Activated CD4-positive, alpha-beta memory T cell treated with anti-CD3 and anti-CD28 coated beads for 36 hours (primary cell): ENCODE results near the gene RALGAPA1. TPM values are rescaled to one million over a fixed set of nuclear protein-coding genes. Genes with fewer than 3 reads are reported as not detected.
A peak's percentile ranks its signal among the peaks of the same experiment; 100 is the strongest.
"Not testable (repeated sequence)": the region's sequence is repeated elsewhere in the genome, so short reads cannot be mapped to it uniquely, and the experiment has no call there.

Source experiments
- CTCF ChIA-PET: fragments of 350-600 bp; sonication (Branson Sonifier 250); formaldehyde crosslinking; loops from one replicate; lab custom pipeline; 2021; ENCODE audit warnings: antibody characterized with exemption, inconsistent platforms; lab: Charles Lee
- POLR2A ChIA-PET: fragments of 350-600 bp; sonication (Branson Sonifier 250); formaldehyde crosslinking; loops from one replicate; lab custom pipeline; 2021; ENCODE audit warnings: antibody characterized with exemption; lab: Charles Lee
- DNase-seq: peaks from one replicate; pipeline ENCODE4 v3.0.0-alpha.2; 2020
- H3K27ac Mint-ChIP-seq: one replicate; pipeline ENCODE4 v1.8.0; 2021; ENCODE audit warnings: mixed read lengths
- H3K27me3 Mint-ChIP-seq: one replicate; pipeline ENCODE4 v1.8.0; 2021; ENCODE audit warnings: mixed read lengths
- H3K36me3 Mint-ChIP-seq: one replicate; pipeline ENCODE4 v1.8.0; 2021; ENCODE audit warnings: mixed read lengths
- H3K4me1 Mint-ChIP-seq: one replicate; pipeline ENCODE4 v1.8.0; 2021; ENCODE audit warnings: low read depth, mixed read lengths
- H3K4me3 Mint-ChIP-seq: one replicate; pipeline ENCODE4 v1.8.0; 2021; ENCODE audit warnings: mild to moderate bottlenecking, mixed read lengths
- H3K9me3 Mint-ChIP-seq: one replicate; pipeline ENCODE4 v1.8.0; 2021; ENCODE audit warnings: mixed read lengths
- intact Hi-C: fragments of 100-400 bp; cut with micrococcal nuclease; formaldehyde crosslinking; loops from one replicate; pipeline ENCODE4 v1.15.1; 2023
- total RNA-seq, 2 experiments: library from RNA; stranded (reverse); gene quantifications; one replicate each; pipeline ENCODE4 v1.2.3, GENCODE V29; 2021

RALGAPA1 gene
- total RNA-seq, 2 experiments from 2014 or later = 23.0 to 26.7 TPM

GRCh38 chr14:35835208-35835982, 26.3 kb upstream of the RALGAPA1 start:
- ChIA-PET POLR2A (interaction anchor here (0.8 kb wide), 1 partner anchor 9 kb away, joined by 3 read pairs; the partner anchor contains the start of gene BRMS1L), CTCF (interaction anchor here (1.0 to 1.8 kb wide), 3 partner anchors 14 to 42 kb away, joined by 3 to 6 read pairs (median 4); no protein-coding TSS in a partner anchor)
- intact Hi-C loops = no loop called here
- DNase-seq = no peak
- Mint-ChIP-seq H3K27me3 (no peaks in the 10 kb centered on the region), H3K36me3 (peaks cover 43% of the 10 kb centered on the region), H3K27ac (no peak overlapping the region), H3K9me3 (peaks cover 17% of the 10 kb centered on the region), H3K4me1 (peaks cover 3% of the 10 kb centered on the region), H3K4me3 (no peak overlapping the region)

GRCh38 chr14:35829449-35829848, 20.4 kb upstream of the RALGAPA1 start:
- Mint-ChIP-seq H3K36me3 (peaks cover 8% of the 10 kb centered on the region), H3K4me1 (peaks cover 26% of the 10 kb centered on the region), H3K4me3 (no peak overlapping the region), H3K9me3 (no peaks in the 10 kb centered on the region), H3K27ac (no peak overlapping the region), H3K27me3 (no peaks in the 10 kb centered on the region)
- intact Hi-C loops = loop anchor here (5.0 kb wide), 1 partner anchor 542 kb away; no protein-coding TSS in a partner anchor
- ChIA-PET POLR2A (no interaction called here), CTCF (no interaction called here)
- DNase-seq = no peak

GRCh38 chr14:35827678-35828472, 18.8 kb upstream of the RALGAPA1 start:
- no peak overlapping the region for H3K27ac Mint-ChIP-seq
- no peaks in the 10 kb centered on the region for H3K27me3 Mint-ChIP-seq
- peak overlapping the region; percentile 78 for H3K4me3 Mint-ChIP-seq
- ChIA-PET CTCF (interaction anchor here (1.2 to 3.3 kb wide), 2 partner anchors 11 to 13 kb away, joined by 3 to 22 read pairs; no protein-coding TSS in a partner anchor), POLR2A (no interaction called here)
- no peaks in the 10 kb centered on the region for H3K9me3 Mint-ChIP-seq
- peaks cover 8% of the 10 kb centered on the region for H3K36me3 Mint-ChIP-seq
- DNase-seq = no peak
- intact Hi-C loops = loop anchor here (2.0 to 5.0 kb wide), 3 partner anchors 541 to 845 kb away; partner anchors contain the start of genes FAM177A1 and SRP54
- H3K4me1 Mint-ChIP-seq = peaks cover 23% of the 10 kb centered on the region

GRCh38 chr14:35826952-35827416, 17.9 kb upstream of the RALGAPA1 start:
- peak overlapping the region; percentile 93 for H3K27ac Mint-ChIP-seq
- intact Hi-C loops = loop anchor here (1.0 to 5.0 kb wide), 8 partner anchors 13 to 844 kb away; partner anchors contain the start of genes FAM177A1, INSM2, MBIP and RALGAPA1
- peak overlapping the region; percentile 78 for H3K4me3 Mint-ChIP-seq
- DNase-seq = no peak
- no peaks in the 10 kb centered on the region for H3K9me3 Mint-ChIP-seq
- ChIA-PET CTCF (interaction anchor here (0.8 to 3.3 kb wide), 3 partner anchors 10 to 17 kb away, joined by 5 to 22 read pairs (median 9); partner anchors contain the start of gene RALGAPA1), POLR2A (interaction anchor here (0.6 to 1.7 kb wide), 5 partner anchors 18 to 493 kb away, joined by 3 to 6 read pairs (median 4); partner anchors contain the start of genes INSM2, MBIP and RALGAPA1)
- no peaks in the 10 kb centered on the region for H3K27me3 Mint-ChIP-seq
- peaks cover 7% of the 10 kb centered on the region for H3K36me3 Mint-ChIP-seq
- peaks cover 23% of the 10 kb centered on the region for H3K4me1 Mint-ChIP-seq

GRCh38 chr14:35826218-35826951, 17.3 kb upstream of the RALGAPA1 start, which contains the start of gene BRMS1L:
Gene BRMS1L, plus strand, starts transcription at chr14:35826338. Its CDS starts 179 bp downstream, at chr14:35826517.
- Mint-ChIP-seq H3K4me1 (peaks cover 23% of the 10 kb centered on the region), H3K27ac (peak within 1 kb of the TSS; percentile 93), H3K27me3 (no peaks in the 10 kb centered on the region), H3K9me3 (no peaks in the 10 kb centered on the region), H3K36me3 (peaks cover 1% of the 10 kb centered on the region), H3K4me3 (peak within 1 kb of the TSS; percentile 78)
- POLR2A ChIA-PET = interaction anchor here (0.6 to 1.7 kb wide), 8 partner anchors 8 to 705 kb away, joined by 3 to 6 read pairs (median 4); partner anchors contain the start of genes INSM2, MBIP, PPP2R3C and RALGAPA1
- intact Hi-C loops = loop anchor here (1.0 to 5.0 kb wide), 8 partner anchors 12 to 844 kb away; partner anchors contain the start of genes FAM177A1, INSM2, MBIP and RALGAPA1
- peak; percentile 98 for DNase-seq
- CTCF ChIA-PET = interaction anchor here (0.8 to 3.3 kb wide), 3 partner anchors 9 to 17 kb away, joined by 5 to 22 read pairs (median 9); partner anchors contain the start of gene RALGAPA1

GRCh38 chr14:35825968-35826217, 16.8 kb upstream of the RALGAPA1 start:
- intact Hi-C loops = loop anchor here (1.0 to 5.0 kb wide), 8 partner anchors 12 to 843 kb away; partner anchors contain the start of genes FAM177A1, INSM2, MBIP and RALGAPA1
- DNase-seq = no peak
- H3K9me3 Mint-ChIP-seq = no peaks in the 10 kb centered on the region
- POLR2A ChIA-PET = interaction anchor here (0.9 to 1.7 kb wide), 6 partner anchors 9 to 704 kb away, joined by 3 to 6 read pairs (median 4); partner anchors contain the start of genes INSM2, PPP2R3C and RALGAPA1
- CTCF ChIA-PET = interaction anchor here (0.8 to 3.3 kb wide), 3 partner anchors 9 to 16 kb away, joined by 3 to 22 read pairs (median 9); partner anchors contain the start of gene RALGAPA1
- H3K27ac Mint-ChIP-seq = peak overlapping the region; percentile 93
- no peaks in the 10 kb centered on the region for H3K27me3 Mint-ChIP-seq
- H3K4me3 Mint-ChIP-seq = peak overlapping the region; percentile 78
- peaks cover 23% of the 10 kb centered on the region for H3K4me1 Mint-ChIP-seq
- H3K36me3 Mint-ChIP-seq = no peaks in the 10 kb centered on the region

GRCh38 chr14:35824446-35825165, 15.5 kb upstream of the RALGAPA1 start:
- H3K9me3 Mint-ChIP-seq, DNase-seq, CTCF ChIA-PET, H3K27ac Mint-ChIP-seq, H3K36me3 Mint-ChIP-seq, POLR2A ChIA-PET, H3K27me3 Mint-ChIP-seq: not testable (repeated sequence)
- intact Hi-C loops = loop anchor here (5.0 kb wide), 1 partner anchor 537 kb away; no protein-coding TSS in a partner anchor
- H3K4me3 Mint-ChIP-seq = peak overlapping the region; percentile 67
- H3K4me1 Mint-ChIP-seq = peaks cover 21% of the 10 kb centered on the region

GRCh38 chr14:35822501-35822900, 13.4 kb upstream of the RALGAPA1 start:
- Mint-ChIP-seq H3K27ac (no peak overlapping the region), H3K4me3 (no peak overlapping the region), H3K4me1 (peaks cover 10% of the 10 kb centered on the region), H3K27me3 (no peaks in the 10 kb centered on the region), H3K36me3 (no peaks in the 10 kb centered on the region), H3K9me3 (no peaks in the 10 kb centered on the region)
- POLR2A ChIA-PET = no interaction called here
- no peak for DNase-seq
- CTCF ChIA-PET = interaction anchor here (0.7 to 2.1 kb wide), 9 partner anchors 8 to 291 kb away, joined by 3 to 10 read pairs (median 3); partner anchors contain the start of gene RALGAPA1
- intact Hi-C loops = no loop called here

- no peaks in the 10 kb centered on the region for H3K36me3 Mint-ChIP-seq
- DNase-seq = no peak
- no peaks in the 10 kb centered on the region for H3K27me3 Mint-ChIP-seq
- peaks cover 3% of the 10 kb centered on the region for H3K4me1 Mint-ChIP-seq
- ChIA-PET CTCF (interaction anchor here (0.8 to 2.1 kb wide), 9 partner anchors 9 to 290 kb away, joined by 3 to 10 read pairs (median 3); partner anchors contain the start of gene RALGAPA1), POLR2A (no interaction called here)
- H3K27ac Mint-ChIP-seq = no peak overlapping the region
- H3K4me3 Mint-ChIP-seq = no peak overlapping the region
- intact Hi-C loops = no loop called here
- no peaks in the 10 kb centered on the region for H3K9me3 Mint-ChIP-seq
Measured at GRCh38 chr14:35821564-35822411, 12.7 kb upstream of the RALGAPA1 start.
